Panc1 (cell line): ENCODE measurements around the gene PTPN2. TPM values are rescaled to one million over a fixed set of nuclear protein-coding genes. Genes with fewer than 3 reads are reported as not detected.

ENCODE experiments used
- total RNA-seq: library from RNA; stranded (reverse); gene quantifications from one replicate; pipeline ENCODE4 v1.2.1, GENCODE V29; 2021; ENCODE audit not compliant: unreplicated experiment

PTPN2 gene
- total RNA-seq, 1 experiment from 2014 or later, result 34.8 TPM

Other genes with a start within 250 kb of the PTPN2 start
- 45.5 TPM for gene SPIRE1, start 226.1 kb downstream of the PTPN2 start, total RNA-seq
- gene CEP76, start 181.5 kb downstream of the PTPN2 start, total RNA-seq, result 12.9 TPM
- gene PSMG2, start 181.2 kb downstream of the PTPN2 start, total RNA-seq, result 63.1 TPM
- 86.5 TPM for gene SEH1L, start 63.8 kb upstream of the PTPN2 start, total RNA-seq
- 27.2 TPM for gene CEP192, start 107.1 kb upstream of the PTPN2 start, total RNA-seq